IPS-NIHi7 (cell line): ENCODE data around the gene TCF12.
"Not testable (repeated sequence)": the region's sequence is repeated elsewhere in the genome, so short reads cannot be mapped to it uniquely, and the experiment has no call there.

Experiments used
- DNase-seq: peaks from one replicate; pipeline ENCODE4 v3.0.0; 2012; ENCODE audit warnings: mixed read lengths; ENCODE audit errors: extremely low spot score

Gene TCF12

GRCh38 chr15:57092252-57092651 lies 173.8 kb downstream of the TCF12 start:
- no peak for DNase-seq

DNA sequence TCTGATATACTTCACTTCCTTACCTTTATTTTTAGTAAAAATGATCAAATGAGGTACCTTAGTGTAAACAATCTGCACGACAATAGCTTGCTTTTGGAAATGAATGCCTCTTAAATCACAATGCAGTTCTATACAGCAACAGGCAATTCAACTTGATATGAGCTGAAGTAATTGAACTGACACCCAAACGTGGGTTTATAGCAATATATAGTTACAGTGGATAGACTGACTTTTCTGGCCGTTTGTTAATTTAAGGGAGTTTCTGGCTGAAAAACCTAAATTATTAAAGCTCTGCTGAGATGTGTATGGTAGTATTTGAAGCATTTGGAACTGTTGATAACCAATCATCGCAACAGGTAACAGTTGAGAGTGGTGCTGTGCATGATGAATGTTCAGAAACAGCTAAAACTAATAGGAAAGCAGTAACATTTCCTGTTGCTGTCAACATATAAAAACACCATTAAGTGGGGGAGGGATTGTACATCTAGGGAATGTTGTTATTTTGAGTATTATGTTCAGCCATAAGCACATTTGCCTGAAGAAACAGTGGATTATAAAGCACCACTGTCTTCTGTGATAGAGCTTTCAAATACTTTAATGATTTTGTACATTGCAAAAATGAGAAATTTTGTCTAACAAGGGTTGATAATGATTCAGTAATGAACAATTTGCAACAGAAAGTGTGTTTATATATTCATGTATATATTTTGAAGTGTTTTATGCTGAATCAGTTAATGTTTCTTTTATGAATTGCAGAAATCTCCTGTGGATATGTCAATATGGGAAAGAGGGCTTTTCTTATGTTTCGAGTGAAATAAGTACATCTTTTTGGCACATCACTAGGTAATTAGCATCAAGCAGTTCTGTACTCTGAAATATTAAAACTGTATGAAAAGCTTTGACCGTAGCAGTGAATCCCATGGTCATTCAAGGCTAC lies 176.1 kb downstream of the TCF12 start:
- no peak for DNase-seq

GRCh38 chr15:57095896-57096295 lies 177.5 kb downstream of the TCF12 start:
- no peak for DNase-seq

- no peak for DNase-seq
These were observed 178.8 kb downstream of the TCF12 start for GRCh38 chr15:57097246-57097645.

DNA sequence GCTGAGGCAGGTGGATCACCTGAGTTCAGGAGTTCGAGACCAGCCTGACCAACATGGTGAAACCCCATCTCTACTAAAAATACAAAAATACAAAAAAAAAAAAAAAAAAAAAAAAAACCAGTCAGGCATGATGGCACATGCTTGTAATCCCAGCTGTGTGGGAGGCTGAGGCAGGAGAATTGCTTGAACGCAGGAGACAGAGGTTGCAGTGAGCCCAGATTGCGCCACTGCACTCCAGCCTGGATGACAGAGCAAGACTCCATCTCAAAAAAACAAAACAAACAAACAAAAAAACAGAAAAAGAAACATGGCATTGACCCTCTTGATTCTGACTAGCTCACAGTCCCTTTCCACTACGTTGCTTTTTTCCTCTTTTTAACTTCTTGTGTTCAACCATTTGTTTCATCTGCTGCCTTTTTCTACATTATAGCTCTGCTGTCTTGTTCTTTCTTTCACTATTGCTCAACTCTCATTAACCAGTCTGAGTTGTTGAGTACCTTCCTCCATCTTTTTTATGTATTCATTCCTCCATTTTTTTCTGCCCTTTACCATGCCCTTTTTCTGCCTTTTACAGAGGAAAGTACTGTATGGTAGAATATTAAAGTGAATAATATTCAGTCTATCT lies 179.6 kb downstream of the TCF12 start:
- not testable (repeated sequence) for DNase-seq

GRCh38 chr15:57098896-57099295 lies 180.5 kb downstream of the TCF12 start:
- no peak for DNase-seq

GRCh38 chr15:57100136-57100539 lies 181.7 kb downstream of the TCF12 start:
- no peak for DNase-seq

GRCh38 chr15:57102858-57103257 lies 184.4 kb downstream of the TCF12 start:
- DNase-seq = no peak

- no peak for DNase-seq
These were observed 189.9 kb downstream of the TCF12 start for GRCh38 chr15:57108296-57108695.

DNA sequence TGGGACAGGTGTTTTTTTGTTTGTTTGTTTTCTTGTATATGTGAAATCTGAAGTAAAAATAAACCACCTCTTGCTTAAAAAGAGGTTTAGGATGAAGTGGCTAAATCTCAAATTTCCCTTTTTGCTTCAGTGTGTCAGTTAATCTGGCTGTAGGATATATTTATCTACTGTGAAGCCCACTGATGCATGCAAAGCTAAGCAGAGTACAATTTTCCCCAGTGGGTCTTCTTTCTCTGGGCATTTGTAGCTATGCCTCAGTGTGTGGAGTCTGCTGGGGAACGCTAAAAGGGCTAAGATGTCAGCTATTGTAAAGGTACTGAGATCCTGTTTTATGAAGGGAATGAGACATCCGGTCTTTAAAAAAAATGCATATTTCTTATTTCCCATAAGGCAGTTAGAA lies 190.6 kb downstream of the TCF12 start:
- DNase-seq = no peak

DNA sequence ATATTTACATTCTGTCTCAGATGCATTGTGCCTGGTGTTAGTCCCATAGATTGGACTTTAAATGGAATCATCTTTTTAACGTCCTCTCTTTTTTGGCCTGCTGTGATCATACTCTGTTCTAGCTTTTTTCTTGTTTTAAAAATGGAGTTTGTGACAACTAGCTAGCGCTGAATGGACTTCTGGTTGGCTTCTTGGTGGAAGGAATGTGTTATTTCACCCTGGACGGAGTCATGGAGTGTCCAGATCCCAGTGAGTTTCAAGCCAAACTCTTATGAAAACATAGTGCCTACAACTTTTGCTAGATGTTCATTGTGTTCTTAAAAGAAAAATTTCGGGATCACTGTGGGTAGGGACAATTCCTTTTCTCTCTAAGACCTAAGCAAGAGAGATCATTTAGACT lies 192.6 kb downstream of the TCF12 start:
- DNase-seq = no peak

GRCh38 chr15:57112178-57112577 lies 193.7 kb downstream of the TCF12 start:
- no peak for DNase-seq

GRCh38 chr15:57114070-57114469 lies 195.6 kb downstream of the TCF12 start:
- no peak for DNase-seq

DNA sequence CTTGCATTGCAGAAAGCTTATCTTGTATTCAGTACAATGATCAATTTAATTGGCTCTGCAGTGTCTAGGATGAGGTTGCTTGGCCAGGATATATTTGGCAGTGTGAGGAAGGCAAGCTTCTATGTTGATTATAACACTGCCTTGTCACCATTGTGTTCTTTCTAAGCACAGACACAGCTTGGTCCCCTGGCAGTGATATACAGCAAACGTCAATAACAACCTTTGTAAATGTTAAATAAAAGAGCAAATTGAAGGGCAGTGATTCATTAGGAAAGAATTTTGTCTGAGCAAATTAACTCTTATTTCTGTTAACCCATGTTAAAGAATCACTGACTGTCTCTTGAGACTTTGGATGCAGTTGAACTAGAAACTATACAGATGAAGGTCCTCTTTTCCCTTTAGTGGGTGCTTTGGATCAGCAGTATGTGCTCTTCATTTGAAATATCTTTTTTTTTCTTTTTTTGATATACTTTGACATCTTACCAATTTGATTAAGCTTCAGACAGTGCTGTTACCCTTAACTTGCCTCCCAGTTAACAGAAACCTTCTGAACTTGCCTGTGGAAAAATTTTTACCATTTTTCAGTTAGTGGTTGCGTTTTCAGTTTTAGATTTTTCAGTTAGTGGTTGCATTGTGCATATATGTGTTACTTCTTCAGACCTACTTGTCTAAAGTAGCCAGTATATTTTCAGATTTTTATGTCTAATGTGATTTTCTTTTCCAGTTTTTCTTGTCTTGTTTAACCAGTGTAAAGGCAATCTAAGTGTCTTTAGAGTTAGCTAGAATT lies 199.8 kb downstream of the TCF12 start:
- no peak for DNase-seq

- no peak for DNase-seq
These were observed 203.8 kb downstream of the TCF12 start for GRCh38 chr15:57122080-57122840.

DNA sequence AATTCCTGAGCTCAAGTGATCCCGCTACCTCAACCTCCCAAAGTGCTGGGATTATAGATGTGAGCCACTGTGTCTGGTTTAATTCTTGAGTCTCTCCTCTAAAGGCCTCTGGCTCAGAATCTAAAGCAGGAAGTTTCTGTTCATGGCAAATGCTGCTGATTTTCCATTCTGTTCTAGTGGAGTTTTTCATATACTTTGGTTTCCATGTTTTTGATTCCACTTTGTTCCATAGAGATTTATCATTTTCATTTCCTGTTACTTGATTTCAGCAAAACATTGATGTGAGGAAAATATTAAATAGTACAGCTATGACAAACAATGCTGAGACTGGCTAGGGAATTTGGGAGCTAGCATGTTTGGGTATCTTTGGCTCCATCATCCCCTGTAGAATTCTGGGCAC lies 205.6 kb downstream of the TCF12 start:
- DNase-seq = no peak

GRCh38 chr15:57129064-57129463 lies 210.6 kb downstream of the TCF12 start:
- DNase-seq = no peak

DNA sequence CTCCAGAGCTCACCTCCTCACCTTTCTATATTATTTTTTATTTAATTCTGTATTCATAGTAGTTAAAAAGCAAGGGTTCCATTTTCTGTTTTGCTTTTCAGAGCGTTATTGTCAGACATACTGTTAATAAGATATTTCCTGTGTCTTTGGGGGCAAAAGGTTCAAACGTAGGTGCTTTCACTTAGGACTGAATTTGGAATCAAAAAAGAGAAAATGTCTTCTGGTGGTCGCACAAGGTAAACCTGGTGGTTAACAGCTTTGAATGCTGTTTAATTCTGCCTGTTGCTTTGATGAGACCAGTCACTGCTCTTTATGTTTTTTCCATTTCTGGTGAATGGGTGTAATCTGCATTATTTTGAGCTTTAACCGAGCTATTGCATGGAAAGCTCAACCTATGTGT lies 212.5 kb downstream of the TCF12 start:
- no peak for DNase-seq

DNA sequence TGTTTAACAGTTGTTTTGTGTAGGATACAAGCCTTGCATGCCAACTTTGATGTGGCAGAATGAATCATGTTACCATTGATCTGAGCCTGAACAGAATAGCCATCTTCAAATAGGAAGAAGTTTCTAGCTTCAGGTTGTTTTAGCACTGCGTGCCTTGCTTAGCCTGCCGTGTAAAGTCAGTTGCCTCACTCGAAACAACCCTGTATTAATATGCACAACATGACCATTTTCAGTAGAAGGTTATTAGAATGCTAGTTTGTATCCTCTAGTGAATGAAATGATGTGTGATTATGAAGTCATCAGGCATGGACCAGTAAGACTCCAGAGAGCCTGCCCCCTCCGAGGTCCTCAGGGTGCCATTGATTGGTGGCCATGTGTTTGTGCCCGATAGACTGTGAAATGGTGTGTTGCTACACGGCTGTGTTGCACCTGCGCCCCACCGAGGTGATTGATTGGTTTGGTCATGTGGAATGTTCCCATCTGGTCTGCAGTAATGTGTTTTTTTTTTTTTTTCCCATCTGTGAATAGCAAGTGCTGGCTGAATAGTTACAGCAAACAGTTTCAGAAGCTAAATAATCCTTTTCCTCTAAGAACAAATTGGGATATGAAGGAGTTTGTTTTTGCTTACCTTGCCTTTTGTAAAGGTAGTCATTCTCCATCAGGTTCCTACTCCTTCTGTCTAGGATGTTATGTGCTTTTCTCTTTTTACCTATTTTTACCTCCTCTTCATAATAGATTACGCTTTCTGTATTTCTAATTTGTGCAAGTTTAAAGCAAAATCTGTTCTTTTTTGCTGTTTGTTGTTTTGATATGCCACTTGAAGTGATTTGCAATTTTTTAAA lies 214.9 kb downstream of the TCF12 start:
- no peak for DNase-seq

DNA sequence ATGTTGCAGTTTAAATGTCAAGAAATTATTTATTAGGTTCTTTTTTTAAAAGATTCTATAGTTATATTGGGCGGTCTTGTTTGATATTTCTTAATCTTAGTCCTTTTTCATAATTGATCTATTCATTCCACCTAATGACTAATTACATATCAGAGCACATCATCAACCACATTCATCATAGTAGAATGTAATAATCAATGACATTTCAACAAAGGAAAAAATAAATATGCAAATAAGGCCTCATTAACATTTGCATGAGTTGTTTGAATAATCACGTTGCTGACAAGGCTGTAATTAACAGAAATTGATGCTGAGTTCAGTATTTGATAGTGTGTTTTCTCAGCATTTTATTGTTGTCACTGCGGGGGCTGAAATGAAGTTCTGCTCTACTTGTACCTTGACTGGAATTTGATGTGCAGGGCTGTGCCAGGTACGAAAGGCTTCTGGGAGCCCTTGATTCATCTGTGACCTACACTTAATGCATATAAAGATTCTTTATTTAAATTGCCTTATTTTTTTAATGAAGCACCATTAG lies 215.7 kb downstream of the TCF12 start:
- no peak for DNase-seq
